GM19397 (cell line): ENCODE data around the gene HM13.
A peak's percentile ranks its signal among the peaks of the same experiment; 100 is the strongest.
"Not testable (repeated sequence)": the region's sequence is repeated elsewhere in the genome, so short reads cannot be mapped to it uniquely, and the experiment has no call there.

Experiments
- ATAC-seq: cut with Tn5 transposase; IDR thresholded peaks from one replicate; pipeline ENCODE4 v1.9.1; 2021; ENCODE audit warnings: mild to moderate bottlenecking, moderate library complexity; ENCODE audit not compliant: unreplicated experiment

Gene HM13

GRCh38 chr20:31580706-31581105 lies 66.5 kb downstream of the HM13 start:
- ATAC-seq, result no peak

- ATAC-seq, result no peak
Observed at GRCh38 chr20:31581391-31581790, 67.1 kb downstream of the HM13 start.

GRCh38 chr20:31587545-31588389 lies 73.5 kb downstream of the HM13 start:
- ATAC-seq, result no peak

GRCh38 chr20:31590717-31591225 lies 76.5 kb downstream of the HM13 start:
- no peak for ATAC-seq

GRCh38 chr20:31593221-31594001 lies 79.2 kb downstream of the HM13 start:
- ATAC-seq, result no peak

- no peak for ATAC-seq
Observed at GRCh38 chr20:31594002-31594557, 79.8 kb downstream of the HM13 start.

GRCh38 chr20:31594558-31595379 lies 80.5 kb downstream of the HM13 start:
- no peak for ATAC-seq

GRCh38 chr20:31595380-31595653 lies 81.1 kb downstream of the HM13 start:
- ATAC-seq, result no peak

- ATAC-seq, result no peak
Observed at GRCh38 chr20:31595654-31596411, 81.6 kb downstream of the HM13 start.

- not testable (repeated sequence) for ATAC-seq
Observed at GRCh38 chr20:31596412-31596715, 82.1 kb downstream of the HM13 start.

- ATAC-seq, result no peak
Observed at GRCh38 chr20:31596831-31597480, 82.7 kb downstream of the HM13 start.

GRCh38 chr20:31597481-31597855 lies 83.2 kb downstream of the HM13 start:
- no peak for ATAC-seq

- no peak for ATAC-seq
Observed at GRCh38 chr20:31602431-31602778, 88.2 kb downstream of the HM13 start.

- no peak for ATAC-seq
Observed at GRCh38 chr20:31602779-31603441, 88.7 kb downstream of the HM13 start.

- ATAC-seq, result no peak
Observed at GRCh38 chr20:31603822-31604566, 89.8 kb downstream of the HM13 start.

GRCh38 chr20:31604567-31605030 lies 90.4 kb downstream of the HM13 start:
- no peak for ATAC-seq

GRCh38 chr20:31605031-31605901 lies 91.0 kb downstream of the HM13 start, which contains the start of gene ID1:
TSS of gene ID1 (plus strand) at chr20:31605289. CDS start at chr20:31605388, 99 bp downstream.
- peak; percentile 91 for ATAC-seq
